ENCODE data around the gene SEMA7A.

SEMA7A gene

DNA sequence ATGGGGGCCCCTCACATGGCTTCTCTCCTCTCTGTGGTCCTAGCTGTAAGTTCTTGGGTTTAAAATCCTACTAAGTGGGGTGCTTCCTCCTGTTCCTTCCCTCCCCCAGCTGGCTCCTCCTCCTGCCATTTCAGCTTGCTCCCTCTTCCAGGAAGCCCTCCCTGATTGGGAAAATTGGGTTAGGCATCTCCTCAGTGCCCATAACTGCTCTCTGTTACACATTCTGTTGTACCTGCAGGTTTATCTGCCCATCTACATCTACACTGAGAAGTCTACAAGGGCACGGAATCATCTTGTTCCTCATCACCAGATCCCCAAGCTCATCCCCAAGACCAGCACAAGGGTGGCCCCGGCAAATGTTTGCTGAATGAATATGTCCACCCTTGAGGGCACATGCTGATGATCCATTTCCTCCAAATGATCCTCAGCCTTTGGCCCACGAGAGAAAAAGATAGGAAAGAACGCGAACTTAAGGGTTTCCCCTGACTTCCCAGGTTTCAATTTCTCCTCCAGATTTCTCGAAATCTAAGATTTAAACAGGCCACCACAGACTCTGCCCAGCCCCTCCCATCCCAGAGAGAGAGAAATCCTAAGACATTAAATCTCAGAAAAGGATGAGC lies 3.9 kb downstream of the SEMA7A start:
- DNase-seq: no peak

DNA sequence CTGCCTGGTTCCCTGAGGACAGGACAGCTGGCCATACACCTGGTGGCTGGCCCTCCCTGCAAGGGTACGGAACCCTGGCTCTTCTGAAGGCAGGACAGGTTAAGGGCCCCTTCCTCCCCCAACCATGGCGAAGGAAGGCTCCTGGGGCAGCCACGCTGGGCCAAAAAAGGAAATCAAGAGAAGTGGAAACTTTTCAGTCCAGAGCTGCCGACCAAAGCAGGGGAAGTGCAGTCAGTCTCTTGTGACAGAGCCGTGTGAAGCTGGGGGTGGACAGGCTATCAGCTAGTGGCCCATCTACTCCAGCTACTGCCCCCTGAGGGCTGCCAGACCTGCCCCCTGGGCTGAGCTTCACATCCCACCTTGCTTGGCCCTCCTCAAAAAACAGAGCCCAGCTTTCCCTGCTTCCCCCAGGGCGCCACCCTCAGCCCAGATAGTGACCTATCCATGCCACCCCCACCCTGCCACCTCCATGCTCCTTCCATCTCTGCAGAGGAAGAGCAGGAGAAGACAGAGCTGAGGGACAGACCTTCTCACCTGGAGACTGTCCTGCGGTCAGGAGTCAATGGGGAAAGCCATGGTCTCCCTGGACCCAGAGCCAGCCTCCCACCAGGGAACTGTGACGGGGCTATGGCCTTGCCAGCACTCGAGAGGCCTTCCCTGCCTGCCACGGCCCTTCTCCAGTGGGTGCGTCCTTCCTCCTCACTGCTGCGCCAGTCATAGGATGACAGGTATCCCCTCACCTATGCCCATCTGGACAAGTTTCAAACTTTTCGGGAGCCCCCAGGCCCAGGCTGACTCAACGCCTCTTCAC lies 4.6 kb downstream of the SEMA7A start:
- no peak for DNase-seq

DNA sequence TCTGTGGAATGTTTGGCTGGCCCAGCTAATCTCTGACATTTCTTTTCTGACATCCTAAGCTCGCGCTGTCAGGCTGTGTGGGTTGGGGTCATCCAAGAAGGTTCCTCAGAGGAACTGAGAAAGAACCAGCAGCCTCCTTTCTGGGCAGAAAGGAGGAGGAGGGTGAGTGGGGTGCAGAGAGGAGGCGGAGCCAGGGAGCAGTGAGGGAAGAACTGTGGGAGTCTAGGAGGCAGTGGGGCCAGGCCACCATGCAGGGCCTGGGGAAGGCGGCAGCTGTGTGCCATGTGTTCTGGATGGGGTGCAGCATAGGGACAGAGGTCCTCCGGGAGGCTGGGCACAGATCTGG lies 5.3 kb downstream of the SEMA7A start:
- DNase-seq: no peak

DNA sequence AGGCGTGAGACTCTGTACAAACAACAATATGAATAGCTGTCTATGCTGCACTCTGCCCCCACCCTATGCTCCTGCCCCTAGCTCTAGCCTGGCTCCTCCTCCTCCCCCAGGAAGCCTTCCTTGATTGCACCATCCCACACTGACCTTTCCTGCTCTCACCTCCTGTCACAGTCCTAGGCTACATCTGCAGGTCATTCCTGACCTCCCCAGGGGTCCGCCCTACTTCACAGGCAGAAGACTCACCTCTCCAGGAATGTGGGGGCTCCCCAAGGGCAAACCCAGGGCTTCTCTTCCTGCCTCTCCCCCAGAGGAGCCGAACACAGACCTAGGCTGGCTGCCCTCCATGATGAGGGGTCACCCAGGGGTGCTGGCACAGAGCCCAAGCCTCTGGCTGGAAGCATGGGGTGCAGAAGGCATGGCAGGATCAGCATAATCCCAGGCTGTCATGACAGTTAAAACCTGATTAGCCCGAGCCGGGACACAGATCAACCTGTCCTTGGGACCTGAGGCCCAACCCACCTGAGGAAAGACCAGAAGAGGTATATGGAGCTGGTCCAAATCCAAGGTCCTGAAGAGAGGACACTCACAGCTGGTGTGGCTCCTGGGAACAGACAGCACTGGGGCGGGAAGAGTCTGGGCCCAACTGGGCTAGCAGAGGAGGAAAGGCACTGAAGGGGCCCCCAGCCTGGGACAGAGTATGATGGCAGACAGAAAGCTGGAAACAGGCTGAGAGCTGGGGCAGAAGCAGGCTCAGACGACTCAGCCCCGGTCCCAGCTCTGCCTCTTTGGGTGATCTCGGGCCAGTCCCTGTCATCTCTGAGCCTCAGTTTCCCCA lies 5.9 kb downstream of the SEMA7A start:
- no peak for DNase-seq

DNA sequence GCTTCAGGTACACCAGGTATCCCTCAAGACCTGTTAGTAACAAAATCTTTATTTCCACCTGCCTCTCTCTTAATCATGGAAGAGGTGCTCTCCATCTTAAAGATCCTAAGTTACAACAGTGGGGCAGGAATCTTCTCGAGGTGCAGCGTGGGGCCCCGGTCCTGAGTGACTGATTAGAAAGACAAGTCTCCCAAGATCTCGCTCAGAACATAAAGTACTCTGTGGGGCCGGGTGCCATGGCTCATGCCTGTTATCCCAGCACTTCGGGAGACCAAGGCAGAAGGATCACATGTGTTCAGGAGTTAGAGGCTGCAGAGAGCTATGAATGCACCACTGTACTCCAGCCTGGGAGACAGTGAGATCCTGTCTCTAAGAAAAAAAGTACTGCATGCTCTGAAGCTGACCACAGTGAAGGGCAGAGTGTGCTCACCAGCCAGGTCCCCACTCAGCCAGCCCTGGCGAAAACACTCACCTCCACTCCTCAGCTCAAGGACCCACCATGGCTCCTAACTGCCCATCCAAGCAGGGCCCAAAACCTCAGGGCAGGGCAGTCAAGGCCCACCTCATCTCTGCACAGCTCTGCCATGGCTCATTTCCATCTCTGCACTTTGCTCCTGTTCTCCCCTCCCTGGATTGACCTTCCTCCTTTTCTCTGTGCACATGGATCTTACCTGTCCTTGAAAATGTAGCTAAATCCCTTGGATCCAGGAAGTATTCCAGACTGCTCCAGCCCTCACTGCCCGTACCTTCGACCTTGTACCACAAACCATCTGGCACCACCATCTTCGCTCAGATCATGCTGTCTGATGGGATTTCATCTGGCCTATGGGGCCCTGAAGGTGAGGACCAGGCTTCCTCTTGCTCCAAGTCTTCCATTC lies 7.1 kb downstream of the SEMA7A start:
- DNase-seq: no peak

DNA sequence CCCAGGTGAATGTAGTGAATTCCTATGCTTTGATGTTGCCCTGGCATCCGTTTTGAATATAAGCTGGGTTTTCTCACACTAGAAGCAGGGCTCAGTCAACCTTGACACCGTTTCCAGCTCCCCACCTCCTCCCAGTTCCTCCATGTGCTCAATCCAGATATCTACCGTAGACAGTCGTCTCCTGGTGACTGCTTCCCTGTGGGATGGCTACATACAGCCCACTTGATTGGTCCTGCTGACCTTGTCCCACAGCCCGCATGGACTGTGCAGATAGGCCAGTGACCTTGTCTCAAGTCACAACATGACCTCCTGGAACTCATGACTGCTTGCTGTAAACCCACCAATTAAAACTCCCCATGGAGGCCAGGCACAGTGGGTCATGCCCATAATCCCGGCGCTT lies 8.1 kb downstream of the SEMA7A start:
- no peak for DNase-seq

DNA sequence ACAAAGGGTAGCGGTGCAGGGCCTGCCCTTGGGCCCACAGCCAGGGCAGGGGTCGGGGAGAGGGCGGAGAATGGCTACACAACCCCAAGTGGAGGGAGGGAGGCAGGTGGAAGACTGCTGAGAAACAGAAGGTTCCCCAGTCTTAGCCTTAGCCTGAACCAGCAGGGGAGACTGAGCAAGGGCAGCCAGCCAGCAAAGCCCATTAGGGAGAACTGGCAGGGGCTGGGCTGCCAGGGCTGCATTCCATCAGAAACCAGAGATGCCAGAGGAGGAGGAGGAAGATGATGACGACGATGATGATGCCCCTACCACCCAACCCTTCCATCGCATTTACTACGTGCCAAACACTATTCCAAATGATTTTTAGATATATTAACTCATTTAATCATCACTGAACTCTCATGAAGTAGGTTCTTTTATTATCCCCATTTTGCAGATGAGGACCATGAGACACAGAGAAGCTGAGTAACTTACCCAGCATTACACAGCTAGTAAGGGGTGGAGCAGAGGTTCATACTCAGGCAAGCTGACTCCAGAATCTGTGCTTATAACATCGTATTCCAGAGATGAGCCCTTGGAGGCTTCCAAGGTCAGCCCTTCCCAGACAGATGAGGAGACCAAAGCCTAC lies 8.7 kb downstream of the SEMA7A start:
- DNase-seq: no peak

DNA sequence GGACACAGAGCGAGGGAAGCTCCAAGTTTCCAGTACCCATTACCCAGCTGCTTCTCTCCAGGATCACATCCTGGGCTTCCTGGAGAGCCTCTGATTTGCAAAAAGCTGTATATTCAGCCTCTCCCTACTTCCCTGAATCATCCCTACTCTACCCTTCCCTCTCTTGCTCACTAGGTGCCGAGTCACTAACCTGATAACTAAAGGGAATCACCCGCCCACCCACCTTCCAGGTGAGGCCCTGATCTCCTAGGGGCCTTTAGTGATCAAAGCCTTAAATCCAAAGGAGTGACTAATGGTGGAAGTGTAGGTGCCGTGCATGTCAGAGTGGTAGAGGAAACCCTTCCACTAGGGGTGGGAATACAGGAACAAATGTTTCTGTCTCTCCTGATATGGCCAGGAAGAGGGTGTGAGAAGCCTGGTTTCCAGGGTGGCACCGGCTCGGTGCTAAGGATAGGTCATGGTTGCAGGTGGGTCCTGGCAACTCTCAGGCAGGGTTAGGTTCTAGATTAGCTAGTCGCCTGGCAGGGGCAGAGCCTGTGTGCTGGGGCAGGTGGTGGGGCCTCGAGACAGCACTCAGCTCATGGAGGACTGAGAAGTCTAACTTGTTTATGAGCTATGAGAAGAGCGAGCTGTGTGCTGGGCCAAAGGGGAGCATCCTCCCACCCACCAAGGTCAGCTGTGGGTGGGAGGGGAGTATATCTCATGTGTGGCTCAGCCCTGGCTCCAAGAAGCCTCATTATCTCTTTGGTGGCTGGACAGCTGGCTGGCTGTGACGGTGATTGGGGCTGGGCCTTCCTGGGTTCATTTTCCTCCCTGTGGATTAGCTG lies 10.1 kb downstream of the SEMA7A start:
- DNase-seq: no peak

DNA sequence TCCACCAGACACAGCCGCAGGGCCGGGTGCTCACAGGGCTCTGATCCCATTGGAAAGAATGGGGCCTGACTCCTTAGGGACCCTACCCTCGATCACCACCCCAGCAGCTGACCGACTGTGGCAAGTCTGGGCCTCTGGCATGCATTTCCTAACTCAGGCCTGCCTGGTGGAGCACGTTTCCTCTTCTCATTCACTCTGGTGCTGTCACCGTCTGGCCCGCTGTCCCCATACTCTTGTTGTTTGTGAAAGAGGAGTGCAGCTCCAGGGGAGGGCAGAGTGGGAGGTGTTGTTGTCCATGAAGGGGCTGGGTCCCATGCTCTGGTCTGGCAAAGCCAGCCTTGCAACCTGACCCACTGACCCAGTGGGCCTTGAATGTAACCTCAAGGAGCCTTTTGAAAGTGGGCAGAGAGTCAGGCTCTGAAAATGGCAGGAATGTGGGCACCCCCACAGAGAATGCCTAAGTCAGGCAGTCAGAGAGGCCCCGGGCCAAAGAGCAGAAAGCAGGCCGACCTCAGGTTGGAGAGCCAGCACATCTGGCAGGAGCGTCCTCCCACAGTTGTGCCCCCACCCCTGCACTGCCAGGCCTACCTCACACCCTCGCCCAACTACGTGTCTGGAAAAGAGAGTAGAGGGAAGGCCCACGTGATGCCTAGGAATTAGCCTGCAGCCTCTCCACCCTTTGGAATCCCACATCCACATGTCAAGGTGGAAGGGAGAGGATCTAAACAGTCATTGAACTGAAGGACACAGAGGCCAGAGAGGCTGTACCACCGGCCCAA lies 10.9 kb downstream of the SEMA7A start:
- DNase-seq: no peak

DNA sequence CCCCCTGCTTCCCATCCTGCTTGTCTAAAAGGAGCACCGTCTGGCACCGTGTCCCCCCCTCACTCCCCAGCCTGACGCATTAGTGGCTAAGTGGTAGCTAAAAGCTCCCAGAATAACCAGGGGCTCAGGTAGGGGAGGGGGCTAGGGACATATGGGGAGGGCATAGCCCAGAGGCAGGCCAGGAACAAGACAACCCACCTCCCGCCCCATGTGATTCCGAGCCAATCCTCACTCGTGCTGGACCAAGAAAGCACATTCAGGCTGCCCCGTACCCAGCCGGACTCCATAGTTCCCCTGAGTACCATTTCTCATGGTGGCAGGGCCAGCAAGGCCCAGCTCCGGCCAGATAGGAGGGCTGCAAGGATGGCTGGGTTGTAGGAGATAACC lies 11.5 kb downstream of the SEMA7A start:
- DNase-seq: no peak

DNA sequence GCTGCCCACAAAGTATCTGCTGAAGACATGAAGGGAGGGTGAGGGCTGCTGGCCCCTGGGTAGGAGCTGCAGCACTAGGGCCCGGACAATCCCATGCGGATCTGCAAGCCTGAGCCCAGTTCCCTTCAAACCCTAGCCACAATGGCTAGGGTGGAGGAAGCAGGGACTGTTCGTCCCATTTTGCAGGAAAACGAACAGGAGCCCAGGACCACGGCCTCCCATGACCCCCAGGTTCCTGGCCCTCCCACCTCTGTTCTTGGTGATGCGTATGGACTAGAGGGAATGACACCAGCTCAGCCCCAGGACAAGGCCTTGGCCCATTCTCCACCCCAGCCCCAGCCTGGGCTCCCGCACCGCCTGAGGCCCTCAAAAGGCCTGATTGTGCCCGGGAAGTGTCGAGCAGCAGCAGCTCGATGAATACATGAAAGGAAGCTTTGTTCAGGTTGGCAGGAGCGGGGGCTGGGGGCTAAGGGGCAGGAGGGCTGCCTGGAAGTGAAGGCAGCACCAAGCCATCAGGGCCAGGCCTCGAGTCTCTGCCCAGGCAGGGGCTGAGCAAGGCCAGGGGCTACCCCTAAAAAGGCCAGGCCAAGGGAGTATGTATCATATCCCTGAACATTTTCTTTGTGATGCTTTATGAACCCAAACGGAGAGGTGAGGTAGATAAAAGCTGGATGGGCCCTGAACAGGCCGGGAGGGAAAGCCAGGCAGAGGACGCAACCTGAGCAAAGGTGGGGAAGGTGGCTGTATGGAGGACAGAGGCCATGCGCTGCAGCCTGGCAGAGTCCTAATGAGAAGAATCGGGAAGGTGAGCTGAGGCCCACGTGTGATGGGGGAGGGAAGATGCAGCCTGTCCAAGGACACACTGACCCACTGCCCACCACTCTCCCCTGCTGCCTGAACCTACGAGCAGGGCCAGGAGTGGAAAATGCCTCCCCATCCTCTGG lies 12.2 kb downstream of the SEMA7A start:
- no peak for DNase-seq

DNA sequence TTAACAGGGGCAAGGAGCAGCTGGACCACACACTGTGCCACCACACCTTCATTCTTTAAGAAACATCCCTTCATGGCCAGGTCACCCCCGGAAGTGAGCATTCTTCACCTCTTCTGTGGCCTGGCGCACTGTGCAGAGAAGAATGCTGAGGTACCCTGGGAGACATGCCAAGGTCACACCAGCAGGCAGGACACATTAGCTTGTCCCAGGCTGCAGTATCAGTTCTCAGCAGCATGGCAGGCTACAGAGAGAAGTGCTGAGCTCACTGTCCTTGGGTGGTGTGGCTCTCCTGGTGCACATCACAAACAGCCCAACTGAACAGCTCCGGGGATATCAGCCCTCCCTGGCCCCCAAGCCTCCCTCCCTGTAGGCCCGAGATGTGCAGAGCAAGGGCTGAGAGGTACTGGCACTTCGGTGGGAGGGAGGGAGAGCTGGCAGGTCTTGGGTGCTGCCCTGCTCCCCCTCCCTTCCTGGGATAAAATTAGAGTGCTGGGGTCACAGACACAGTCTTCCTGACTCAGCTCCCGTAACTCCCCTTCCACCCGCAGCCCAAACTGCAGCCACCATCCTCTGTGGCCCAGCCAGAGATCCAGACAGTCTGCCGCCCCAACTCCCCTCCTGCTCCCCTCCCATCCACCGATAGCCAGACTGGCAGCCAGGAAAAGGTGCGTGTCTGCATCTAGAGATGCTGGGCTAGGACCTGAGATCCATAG lies 13.4 kb downstream of the SEMA7A start:
- no peak for DNase-seq

DNA sequence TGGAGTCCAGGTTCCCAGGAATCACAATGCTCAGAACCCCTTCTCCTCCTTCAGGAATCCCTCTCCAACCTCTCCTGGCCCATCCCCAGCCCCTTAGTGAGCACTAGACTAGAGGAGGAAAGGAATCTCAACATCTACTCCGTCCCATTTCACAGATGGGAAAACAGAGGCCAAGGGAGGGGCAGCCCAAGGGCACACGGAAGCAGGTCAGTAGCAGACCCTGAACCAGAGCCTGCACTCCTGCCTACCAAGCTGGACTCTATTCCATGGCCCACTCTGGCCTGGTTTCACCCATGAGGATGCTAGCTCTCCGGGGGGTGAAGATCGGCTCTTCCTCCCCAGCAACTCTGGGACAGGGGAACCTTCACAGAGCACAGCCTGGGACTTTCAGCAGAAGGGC lies 14.3 kb downstream of the SEMA7A start:
- DNase-seq: no peak

DNA sequence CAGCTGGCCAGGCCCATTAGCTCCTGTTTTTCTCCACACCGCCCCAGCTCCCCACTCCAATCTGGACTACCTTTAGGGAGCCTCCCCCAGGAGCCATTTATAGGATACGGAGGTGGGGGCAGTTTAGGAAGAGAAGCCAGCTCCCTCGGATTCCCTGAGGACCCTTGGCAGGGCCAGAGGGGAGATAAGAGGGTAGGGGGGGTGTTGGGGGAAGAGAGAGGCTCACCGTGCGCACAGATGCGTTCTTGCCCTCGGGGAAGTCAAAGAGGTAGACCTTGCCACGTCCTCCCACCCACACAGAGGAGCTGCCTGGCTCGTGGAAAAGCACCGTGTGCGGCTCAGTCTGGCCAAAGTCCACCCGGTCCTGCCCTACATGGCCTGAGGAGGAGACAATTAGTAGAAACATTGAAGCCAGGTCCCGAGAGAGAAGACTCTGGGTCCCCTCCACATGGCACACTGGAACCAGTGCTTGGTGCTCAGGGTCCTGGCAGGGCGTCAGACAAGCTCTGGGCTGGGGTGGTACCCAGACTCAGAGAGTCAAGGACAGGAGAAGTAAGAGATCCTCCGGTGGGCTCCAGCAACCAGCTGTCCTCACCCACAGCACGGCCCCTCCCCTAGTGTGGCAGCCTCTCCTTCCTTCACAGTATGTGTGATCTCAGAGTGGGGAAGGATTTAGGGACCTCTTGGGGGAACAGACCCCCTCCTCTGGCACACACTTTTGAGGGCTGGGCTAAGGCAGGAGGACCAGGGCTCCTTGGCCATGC lies 15.0 kb downstream of the SEMA7A start:
- DNase-seq: no peak

DNA sequence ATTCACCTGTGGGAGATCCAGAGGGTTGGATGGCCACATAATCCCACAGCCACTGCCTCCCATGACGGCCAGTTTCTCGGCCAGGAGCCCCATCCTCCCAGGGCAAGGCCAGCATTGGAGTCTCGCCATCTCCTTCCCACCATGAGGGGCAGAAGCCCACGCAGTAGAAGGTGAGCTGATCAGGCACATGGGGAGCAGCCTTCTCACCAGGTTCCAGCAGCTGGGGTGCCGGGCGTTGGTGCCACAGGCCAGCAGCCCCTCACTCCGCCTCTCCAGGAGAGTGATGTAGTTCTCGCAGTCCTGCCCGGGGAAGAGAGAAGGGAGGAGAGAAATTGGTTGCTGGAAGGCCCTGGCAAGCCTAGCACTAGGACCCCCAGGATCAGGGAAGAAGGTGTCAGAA lies 16.1 kb downstream of the SEMA7A start:
- DNase-seq: no peak

DNA sequence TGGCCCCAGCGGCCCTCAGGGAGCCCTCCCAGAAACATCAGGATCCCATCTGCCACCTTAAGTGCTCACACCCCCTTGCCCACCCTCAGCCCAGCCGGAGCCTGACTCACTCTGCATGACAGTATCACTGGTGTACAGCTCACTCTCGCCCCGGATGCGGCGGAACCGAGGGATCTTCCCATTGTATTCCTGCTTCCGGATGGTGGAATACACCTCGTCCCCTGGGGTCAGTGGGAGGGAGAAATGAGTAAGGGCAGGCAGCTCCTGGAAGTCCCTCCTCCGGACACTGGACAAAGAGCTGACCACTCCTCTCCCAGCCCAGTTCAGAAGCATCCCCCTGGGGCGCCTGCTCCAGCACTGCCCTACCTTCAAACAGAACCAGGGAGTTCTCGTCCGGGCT lies 16.5 kb downstream of the SEMA7A start:
- no peak for DNase-seq

DNA sequence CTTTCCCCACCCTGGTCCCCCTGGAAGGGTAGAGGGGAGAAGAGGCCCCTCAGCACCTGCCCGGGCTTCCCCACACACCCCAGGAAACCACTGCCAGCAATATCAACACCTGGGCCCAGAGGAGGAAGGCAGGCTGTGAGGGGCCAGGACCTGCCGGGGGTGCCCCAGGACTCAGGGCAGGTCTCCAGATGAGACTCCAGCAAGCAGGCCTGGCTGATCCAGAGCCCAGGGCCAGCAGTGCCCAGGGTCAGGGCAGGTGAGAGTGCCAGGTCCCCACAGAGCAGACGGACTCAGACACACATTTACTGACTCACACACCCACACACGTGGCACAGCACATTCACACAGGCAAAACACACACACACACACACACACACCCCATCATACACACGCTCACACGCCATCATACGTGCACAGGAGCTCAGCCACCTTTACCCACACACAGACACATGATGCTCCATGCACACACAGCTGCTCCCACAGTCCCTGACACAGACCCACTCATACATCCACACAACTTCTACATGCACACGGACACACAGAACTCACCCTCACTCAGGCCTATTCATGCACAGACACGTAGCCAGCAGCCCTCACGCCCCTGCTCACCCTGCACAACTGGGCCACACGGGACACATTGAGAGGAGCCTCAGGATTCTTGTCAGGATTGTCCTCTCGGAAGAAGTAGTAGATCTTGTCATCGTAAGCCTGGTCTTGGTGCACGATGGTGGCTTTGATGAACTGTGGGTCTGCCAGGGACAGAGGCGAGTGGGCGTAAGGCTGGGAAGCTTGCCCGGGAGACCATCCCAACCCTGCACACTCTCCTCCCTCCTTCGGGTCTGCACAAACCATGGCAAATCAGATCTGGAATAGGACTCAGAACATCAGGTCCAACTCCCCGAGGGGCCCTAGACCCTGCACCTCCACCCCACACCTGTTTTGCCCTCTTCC lies 17.5 kb downstream of the SEMA7A start:
- DNase-seq: no peak
